NCI-H2081 (cell line): ENCODE data around the gene RIOK3.
A peak's percentile ranks its signal among the peaks of the same experiment; 100 is the strongest.
"Not testable (repeated sequence)": the region's sequence is repeated elsewhere in the genome, so short reads cannot be mapped to it uniquely, and the experiment has no call there.

ENCODE experiments used
- DNase-seq, 2 experiments: peaks; one replicate each; lab custom pipeline; 2025; lab: John Stamatoyannopoulos, UW

The RIOK3 gene

GRCh38 chr18:23451491-23451890 is 1.6 kb upstream of the RIOK3 start:
- DNase-seq: no peak

GRCh38 chr18:23452347-23452727 is 750 bp upstream of the RIOK3 start:
- DNase-seq: no peak

- DNase-seq: no peak
Observed at GRCh38 chr18:23453680-23454058, 582 bp downstream of the RIOK3 start.

- DNase-seq: no peak
Observed at GRCh38 chr18:23456835-23457234, 3.7 kb downstream of the RIOK3 start.

GRCh38 chr18:23458830-23459529 is 5.9 kb downstream of the RIOK3 start:
- no peak for DNase-seq

GRCh38 chr18:23459530-23459921 is 6.4 kb downstream of the RIOK3 start:
- DNase-seq: no peak

GRCh38 chr18:23460285-23461273 is 7.5 kb downstream of the RIOK3 start:
- no peak for DNase-seq

- no peak for DNase-seq
Observed at GRCh38 chr18:23462876-23463275, 9.8 kb downstream of the RIOK3 start.

GRCh38 chr18:23468753-23469459 is 15.8 kb downstream of the RIOK3 start:
- DNase-seq: no peak

- DNase-seq: no peak
Observed at GRCh38 chr18:23470620-23471387, 17.7 kb downstream of the RIOK3 start.

GRCh38 chr18:23471486-23471885 is 18.4 kb downstream of the RIOK3 start:
- DNase-seq: no peak

- DNase-seq: no peak
Observed at GRCh38 chr18:23479829-23480505, 26.9 kb downstream of the RIOK3 start.

- no peak for DNase-seq
Observed at GRCh38 chr18:23484561-23485182, 31.6 kb downstream of the RIOK3 start.

- DNase-seq: no peak
Observed at GRCh38 chr18:23485386-23485785, 32.3 kb downstream of the RIOK3 start.

- DNase-seq: no peak
Observed at GRCh38 chr18:23487738-23488570, 34.9 kb downstream of the RIOK3 start.

- not testable (repeated sequence) for DNase-seq
Observed at GRCh38 chr18:23489586-23489985, 36.5 kb downstream of the RIOK3 start.

GRCh38 chr18:23493654-23494053 is 40.6 kb downstream of the RIOK3 start:
- DNase-seq: no peak

GRCh38 chr18:23494992-23495391 is 41.9 kb downstream of the RIOK3 start:
- no peak for DNase-seq

- peak in 1 of 2 experiments; percentile 44 for DNase-seq
Observed at GRCh38 chr18:23495723-23496440, 42.8 kb downstream of the RIOK3 start.
